K562 (cell line): ENCODE data around the gene TNIP2. TPM values are rescaled to one million over a fixed set of nuclear protein-coding genes. Genes with fewer than 3 reads are reported as not detected.

Experiments
- ATAC-seq: fragments of 200-7000 bp; cut with Tn5 transposase; 3 replicates; pipeline ENCODE4 v1.9.1; 2020; ENCODE audit warnings: moderate library complexity
- BruUV-seq: library from RNA; stranded (reverse); fragments of 400-500 nt; replicated peaks from 2 replicates; lab custom pipeline; 2021; lab: Mats Ljungman, UMichigan
- CTCF ChIA-PET: fragments of 300-600 bp; formaldehyde crosslinking; extraction: SDS; loops from one replicate; lab custom pipeline; 2021; ENCODE audit warnings: low intra/inter-chr PET ratio; lab: Yijun Ruan, JAX
- POLR2A ChIA-PET: fragments of 300-600, 350-650 bp; sonication (Branson Sonifier 250); formaldehyde crosslinking; extraction: SDS; loops from one replicate; lab custom pipeline; 2021; ENCODE audit warnings: antibody characterized with exemption, inconsistent platforms; lab: Yijun Ruan, JAX
- DNase-seq, 4 experiments: peaks; one replicate each; pipeline versions ENCODE4 v3.0.0 to v3.0.0-alpha.2; 2011 to 2018; ENCODE audit warnings: low spot score in 3 of 4, mixed read lengths in 3 of 4; ENCODE audit errors: extremely low read depth in 1 of 4
- FAIRE-seq: peaks from 2 replicates; lab custom pipeline; 2011; peaks lifted over from hg19 to GRCh38; lab: Jason Lieb, UNC
- H2AFZ ChIP-seq: 2 replicates; pipeline ENCODE4 v1.6.0; 2011; ENCODE audit warnings: low read depth, low read length, control low read depth, inconsistent platforms
- H3K27ac ChIP-seq: fragments of 200-600 bp; 3 replicates; pipeline ENCODE4 v1.8.0; 2011; ENCODE audit warnings: low read depth, mild to moderate bottlenecking, control low read depth, inconsistent platforms, low read length, moderate library complexity, mixed read lengths; ENCODE audit errors: extremely low read depth
- H3K27me3 ChIP-seq, 2 experiments: fragments of 300-600 bp in 1 of 2; 2 replicates in 1 of 2; 3 replicates in 1 of 2; pipeline versions ENCODE4 v1.6.0 to v1.8.0; 2011; ENCODE audit warnings: inconsistent platforms in 2 of 2, low read length in 2 of 2, mild to moderate bottlenecking in 1 of 2, mixed read lengths in 1 of 2, moderate library complexity in 1 of 2; ENCODE audit not compliant: control insufficient read depth in 2 of 2, insufficient read depth in 2 of 2
- H3K36me3 ChIP-seq: fragments of 300-600 bp; 3 replicates; pipeline ENCODE4 v1.8.0; 2011; ENCODE audit warnings: mild to moderate bottlenecking, low read length, inconsistent platforms; ENCODE audit not compliant: control insufficient read depth, insufficient read depth
- H3K4me1 ChIP-seq, 2 experiments: fragments of 200-600 bp in 1 of 2; replicated peaks in 1 of 2; 2 replicates in 1 of 2; 3 replicates in 1 of 2; pipeline versions ENCODE4 v1.5.1 to v1.8.0; 2011; ENCODE audit warnings: inconsistent platforms in 2 of 2, low read length in 2 of 2, mild to moderate bottlenecking in 1 of 2, mixed read lengths in 1 of 2, moderate library complexity in 1 of 2; ENCODE audit not compliant: control insufficient read depth in 2 of 2, insufficient read depth in 2 of 2
- H3K4me2 ChIP-seq: 2 replicates; pipeline ENCODE4 v1.6.1; 2011; ENCODE audit warnings: low read length, control low read depth, inconsistent platforms, mixed read lengths; ENCODE audit not compliant: insufficient read depth
- H3K4me3 ChIP-seq: fragments of 200-600 bp; sonication (generic), shearing (Covaris generic); 2 replicates; pipeline ENCODE4 v1.5.1; 2016; ENCODE audit warnings: control low read depth, inconsistent platforms
- H3K79me2 ChIP-seq: fragments of 200-600 bp; 3 replicates; pipeline ENCODE4 v1.8.0; 2011; ENCODE audit warnings: low read length, inconsistent platforms; ENCODE audit not compliant: control insufficient read depth, insufficient read depth
- H3K9ac ChIP-seq, 2 experiments: 2 replicates each; pipeline versions ENCODE4 v1.6.0 to v1.6.1; 2011; ENCODE audit warnings: low read depth in 2 of 2, low read length in 2 of 2, control low read depth in 1 of 2, inconsistent platforms in 1 of 2, mild to moderate bottlenecking in 1 of 2, mixed read lengths in 1 of 2; ENCODE audit not compliant: insufficient read depth in 1 of 2
- H3K9me1 ChIP-seq: one replicate; pipeline ENCODE4 v1.6.0; 2011; ENCODE audit warnings: inconsistent platforms, mild to moderate bottlenecking, low read length, moderate library complexity; ENCODE audit not compliant: control insufficient read depth, insufficient read depth
- H3K9me3 ChIP-seq: replicated peaks from 2 replicates; pipeline ENCODE4 v1.5.1; 2011; ENCODE audit warnings: low read depth, low read length, inconsistent platforms; ENCODE audit not compliant: control insufficient read depth, insufficient read depth
- H4K20me1 ChIP-seq: replicated peaks from 2 replicates; pipeline ENCODE4 v1.6.1; 2011; ENCODE audit warnings: low read length, inconsistent platforms, mixed read lengths; ENCODE audit not compliant: control insufficient read depth, insufficient read depth
- BRD4 ChIP-seq: fragments of 200-600 bp; sonication (generic); IDR thresholded peaks from 2 replicates; pipeline ENCODE4 v1.6.1; 2017; ENCODE audit warnings: inconsistent platforms
- MAFF ChIP-seq: IDR thresholded peaks from 2 replicates; pipeline ENCODE4 v1.6.1; 2012; ENCODE audit warnings: low read length, improper control_type of control experiment
- MCM7 ChIP-seq, 2 experiments: fragments of 450-650 bp; IDR thresholded peaks; 2 replicates each; pipeline ENCODE4 v1.6.1; 2016 to 2018
- MEIS2 ChIP-seq: fragments of 450-650 bp; IDR thresholded peaks from 2 replicates; pipeline ENCODE4 v1.6.1; 2014; ENCODE audit warnings: mild to moderate bottlenecking; ENCODE audit not compliant: partially characterized antibody
- POLR2AphosphoS2 ChIP-seq: IDR thresholded peaks from 2 replicates; pipeline ENCODE4 v1.6.1; 2012; ENCODE audit warnings: low read length, improper control_type of control experiment
- SMARCE1 ChIP-seq: fragments of 450-650 bp; IDR thresholded peaks from 2 replicates; pipeline ENCODE4 v1.7.1; 2016; ENCODE audit warnings: mild to moderate bottlenecking
- ZNF239 ChIP-seq: fragments of 250-450 bp; sonication (Bioruptor Pico); IDR thresholded peaks from 2 replicates; pipeline ENCODE4 v1.4.0; 2020; ENCODE audit warnings: mild to moderate bottlenecking
- ZNF324 ChIP-seq: fragments of 250-450 bp; sonication (Bioruptor Pico); IDR thresholded peaks from 2 replicates; pipeline ENCODE4 v1.4.0; 2020; ENCODE audit warnings: mild to moderate bottlenecking
- ZNF444 ChIP-seq: fragments of 250-450 bp; sonication (Bioruptor Pico); IDR thresholded peaks from 2 replicates; pipeline ENCODE4 v1.4.0; 2020; ENCODE audit warnings: mild to moderate bottlenecking, moderate library complexity
- ZNF668 ChIP-seq: fragments of 250-450 bp; sonication (Bioruptor Pico); IDR thresholded peaks from 2 replicates; pipeline ENCODE4 v1.8.0; 2022; ENCODE audit warnings: mild to moderate bottlenecking, inconsistent platforms
- ZNF707 ChIP-seq: fragments of 250-450 bp; sonication (Bioruptor Pico); conservative IDR thresholded peaks from 2 replicates; pipeline ENCODE4 v1.8.0; 2022; ENCODE audit warnings: inconsistent platforms, mild to moderate bottlenecking, moderate library complexity
- WGBS: fragments of 100-300 bp; shearing (Covaris generic); methylation state at CpG from one replicate; pipeline ENCODE4 v1.1.6; 2016; ENCODE audit warnings: low coverage, mixed read lengths; ENCODE audit not compliant: insufficient coverage; ENCODE audit errors: missing lambda C conversion rate; 5-methylcytosine and 5-hydroxymethylcytosine counted together
- in situ Hi-C: fragments of 300-500 bp; cut with MboI; formaldehyde crosslinking; loops from 4 replicates; pipeline ENCODE4 v1.15.0; 2018; ENCODE audit warnings: inconsistent platforms, mixed read lengths
- intact Hi-C: fragments of 100-400 bp; cut with micrococcal nuclease; formaldehyde crosslinking; loops from 2 replicates; pipeline ENCODE4 v1.14.2; 2022
- polyA plus RNA-seq, 8 experiments: library from polyadenylated mRNA; depleted of rRNA in 4 of 8; stranded (reverse) in 5 of 8; unstranded in 3 of 8; fragments of >200 nt; fragmentation: Nextera tagmentation in 2 of 8; fragmentation: Illumina TruSeq in 1 of 8; extraction: Ambion mirVana in 2 of 8; extraction: Trizol in 1 of 8; gene quantifications; 2 replicates each; pipeline versions ENCODE4 v1.2.1 to v1.2.3, GENCODE V29; 2011 to 2014; ENCODE audit warnings: inconsistent platforms in 1 of 8, missing spikeins in 1 of 8
- total RNA-seq, 7 experiments: library from RNA; depleted of rRNA in 6 of 7; stranded (reverse); fragments of >200 nt in 6 of 7; fragmentation: Illumina TruSeq in 2 of 7; extraction: Trizol in 2 of 7; gene quantifications; 2 replicates each; pipeline versions ENCODE4 v1.2.1 to v1.2.3, GENCODE V29; 2011 to 2021; ENCODE audit warnings: low replicate concordance in 1 of 7
- TF ChIP-seq, protein P1 (sequence below): sonication (generic); formaldehyde crosslinking; IDR thresholded peaks from 2 replicates; pipeline ENCODE4 v1.8.1; 2022; ENCODE audit warnings: missing genetic modification reagents
- TF ChIP-seq, protein P2 (sequence below): fragments of 250-450 bp; sonication (Bioruptor Pico); IDR thresholded peaks from 2 replicates; pipeline ENCODE4 v1.4.0; 2020
- TF ChIP-seq, protein P3 (sequence below): fragments of 450-650 bp; IDR thresholded peaks from 2 replicates; pipeline ENCODE4 v1.6.1; 2014; ENCODE audit warnings: low read depth, mild to moderate bottlenecking, moderate library complexity, borderline replicate concordance

Gene TNIP2
- total and polyA plus RNA-seq, 9 of the 15 experiments (the other 6 are each of a cell fraction or from before 2014, with no cell fraction given), result 0.61 to 42.6 (median 19.5) TPM

DNA sequence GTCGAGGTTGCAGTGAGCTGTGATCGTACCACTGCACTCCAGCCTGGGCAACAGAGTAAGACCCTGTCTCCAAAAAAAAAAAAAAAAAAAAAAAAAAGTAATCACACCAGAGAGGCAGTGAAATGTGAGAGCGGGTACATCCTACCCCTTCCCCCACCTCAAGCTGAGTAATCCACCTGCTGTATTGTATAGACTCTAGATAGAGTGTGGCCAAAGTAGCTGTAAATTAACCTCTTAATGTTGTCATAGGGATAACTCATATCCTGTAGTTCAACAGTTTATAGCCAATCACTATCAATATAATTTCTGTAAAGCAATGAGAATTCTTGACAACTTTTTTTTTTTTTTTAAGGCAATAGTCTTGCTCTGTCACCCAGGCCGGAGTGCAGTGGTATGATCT, 30.8 kb downstream of the TNIP2 start:
- Histone ChIP-seq H3K4me2 (no peak overlapping the region), H3K9me3 (no peaks in the 10 kb centered on the region), H3K27ac (no peak overlapping the region), H3K4me1 (no peaks in the 10 kb centered on the region), H4K20me1 (no peaks in the 10 kb centered on the region), H3K79me2 (no peaks in the 10 kb centered on the region), H2AFZ (no peak overlapping the region), H3K27me3 (no peaks in the 10 kb centered on the region), H3K9me1 (no peaks in the 10 kb centered on the region), H3K36me3 (peaks cover 37% of the 10 kb centered on the region; the same call in 2 of the 3 replicates), H3K4me3 (no peak overlapping the region), H3K9ac (no peak overlapping the region)
- in situ Hi-C loops (no loop called here), intact Hi-C loops (no loop called here)
- TF ChIP-seq ZNF324 (no peak), ZNF707 (CRISPR knock-in tag) (no peak), ZNF239 (CRISPR knock-in tag) (no peak), SMARCE1 (no peak), POLR2AphosphoS2 (no peak), MEIS2 (no peak), MAFF (no peak), MCM7 (IDR thresholded peaks at IDR 0.05) (no peak), BRD4 (no peak), ZNF444 (CRISPR knock-in tag) (no peak), ZNF668 (CRISPR knock-in tag) (no peak)
- TF ChIP-seq, protein P1, sequence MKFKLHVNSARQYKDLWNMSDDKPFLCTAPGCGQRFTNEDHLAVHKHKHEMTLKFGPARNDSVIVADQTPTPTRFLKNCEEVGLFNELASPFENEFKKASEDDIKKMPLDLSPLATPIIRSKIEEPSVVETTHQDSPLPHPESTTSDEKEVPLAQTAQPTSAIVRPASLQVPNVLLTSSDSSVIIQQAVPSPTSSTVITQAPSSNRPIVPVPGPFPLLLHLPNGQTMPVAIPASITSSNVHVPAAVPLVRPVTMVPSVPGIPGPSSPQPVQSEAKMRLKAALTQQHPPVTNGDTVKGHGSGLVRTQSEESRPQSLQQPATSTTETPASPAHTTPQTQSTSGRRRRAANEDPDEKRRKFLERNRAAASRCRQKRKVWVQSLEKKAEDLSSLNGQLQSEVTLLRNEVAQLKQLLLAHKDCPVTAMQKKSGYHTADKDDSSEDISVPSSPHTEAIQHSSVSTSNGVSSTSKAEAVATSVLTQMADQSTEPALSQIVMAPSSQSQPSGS (CRISPR knock-in tag), result no peak
- TF ChIP-seq, protein P2, sequence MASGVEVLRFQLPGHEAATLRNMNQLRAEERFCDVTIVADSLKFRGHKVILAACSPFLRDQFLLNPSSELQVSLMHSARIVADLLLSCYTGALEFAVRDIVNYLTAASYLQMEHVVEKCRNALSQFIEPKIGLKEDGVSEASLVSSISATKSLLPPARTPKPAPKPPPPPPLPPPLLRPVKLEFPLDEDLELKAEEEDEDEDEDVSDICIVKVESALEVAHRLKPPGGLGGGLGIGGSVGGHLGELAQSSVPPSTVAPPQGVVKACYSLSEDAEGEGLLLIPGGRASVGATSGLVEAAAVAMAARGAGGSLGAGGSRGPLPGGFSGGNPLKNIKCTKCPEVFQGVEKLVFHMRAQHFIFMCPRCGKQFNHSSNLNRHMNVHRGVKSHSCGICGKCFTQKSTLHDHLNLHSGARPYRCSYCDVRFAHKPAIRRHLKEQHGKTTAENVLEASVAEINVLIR (CRISPR knock-in tag), result no peak
- TF ChIP-seq, protein P3, sequence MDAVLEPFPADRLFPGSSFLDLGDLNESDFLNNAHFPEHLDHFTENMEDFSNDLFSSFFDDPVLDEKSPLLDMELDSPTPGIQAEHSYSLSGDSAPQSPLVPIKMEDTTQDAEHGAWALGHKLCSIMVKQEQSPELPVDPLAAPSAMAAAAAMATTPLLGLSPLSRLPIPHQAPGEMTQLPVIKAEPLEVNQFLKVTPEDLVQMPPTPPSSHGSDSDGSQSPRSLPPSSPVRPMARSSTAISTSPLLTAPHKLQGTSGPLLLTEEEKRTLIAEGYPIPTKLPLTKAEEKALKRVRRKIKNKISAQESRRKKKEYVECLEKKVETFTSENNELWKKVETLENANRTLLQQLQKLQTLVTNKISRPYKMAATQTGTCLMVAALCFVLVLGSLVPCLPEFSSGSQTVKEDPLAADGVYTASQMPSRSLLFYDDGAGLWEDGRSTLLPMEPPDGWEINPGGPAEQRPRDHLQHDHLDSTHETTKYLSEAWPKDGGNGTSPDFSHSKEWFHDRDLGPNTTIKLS, result no peak
- ATAC-seq (no peak), FAIRE-seq (no peak), DNase-seq (no peak)
- 80% methylated on average over 3 of the region's 4 CpGs for WGBS
- CTCF ChIA-PET, result no interaction called here
- BruUV-seq, result no TSS peak
- POLR2A ChIA-PET, result interaction anchor here (0.6 to 1.0 kb wide), 2 partner anchors 11 to 178 kb away, joined by 3 to 4 read pairs; no protein-coding TSS in a partner anchor
